IgD-negative memory B cell (primary cell): ENCODE data around the gene ABHD18. TPM values are rescaled to one million over a fixed set of nuclear protein-coding genes. Genes with fewer than 3 reads are reported as not detected.

ENCODE experiments used
- H3K27ac Mint-ChIP-seq, 3 donors: one replicate each; pipeline ENCODE4 v1.8.0; 2020 to 2022; ENCODE audit warnings: mild to moderate bottlenecking in 3 of 3, mixed read lengths in 3 of 3, moderate library complexity in 1 of 3
- H3K27me3 Mint-ChIP-seq: one replicate; pipeline ENCODE4 v1.8.0; 2021; ENCODE audit warnings: mixed read lengths
- H3K36me3 Mint-ChIP-seq: one replicate; pipeline ENCODE4 v1.8.0; 2020; ENCODE audit warnings: mild to moderate bottlenecking, mixed read lengths
- H3K4me1 Mint-ChIP-seq, 3 donors: one replicate each; pipeline ENCODE4 v1.8.0; 2020 to 2022; ENCODE audit warnings: mixed read lengths in 3 of 3, mild to moderate bottlenecking in 1 of 3
- H3K4me3 Mint-ChIP-seq, 4 donors: one replicate each; pipeline ENCODE4 v1.8.0; 2020 to 2022; ENCODE audit warnings: mild to moderate bottlenecking in 4 of 4, mixed read lengths in 4 of 4, moderate library complexity in 3 of 4
- H3K9me3 Mint-ChIP-seq, 3 donors: one replicate each; pipeline ENCODE4 v1.8.0; 2020 to 2021; ENCODE audit warnings: mixed read lengths in 3 of 3, mild to moderate bottlenecking in 1 of 3
- polyA plus RNA-seq: library from polyadenylated mRNA; unstranded; fragments of 300-500 nt; fragmentation: Illumina TruSeq; gene quantifications from one replicate; pipeline ENCODE4 v1.2.3, GENCODE V29; 2021

The ABHD18 gene
- polyA plus RNA-seq, 1 donor from 2014 or later, result 7.5 TPM

GRCh38 chr4:128076464-128076863, 111.3 kb downstream of the ABHD18 start:
- Mint-ChIP-seq H3K4me1 (peaks cover 0 to 2% (median 0%) of the 10 kb centered on the region in 3 donors), H3K36me3 (peaks cover 12% of the 10 kb centered on the region), H3K4me3 (no peak overlapping the region), H3K27ac (no peak overlapping the region), H3K9me3 (no peaks in the 10 kb centered on the region), H3K27me3 (no peaks in the 10 kb centered on the region)

Other genes starting within 250 kb of the ABHD18 start
- gene SLC25A31, start 235.0 kb upstream of the ABHD18 start, polyA plus RNA-seq, result not detected
- gene HSPA4L, start 183.1 kb upstream of the ABHD18 start, polyA plus RNA-seq, result not detected
- 1.6 TPM for gene PLK4, start 84.5 kb upstream of the ABHD18 start, polyA plus RNA-seq
- 7.8 TPM for gene MFSD8, start 233 bp upstream of the ABHD18 start, polyA plus RNA-seq
- 3.6 TPM for gene LARP1B, start 95.9 kb downstream of the ABHD18 start, polyA plus RNA-seq